ENCODE results near the gene PIK3R4.

PIK3R4 gene

GRCh38 chr3:130758624-130759369 lies 12.2 kb upstream of the PIK3R4 start:
- TF ChIP-seq, protein P1, sequence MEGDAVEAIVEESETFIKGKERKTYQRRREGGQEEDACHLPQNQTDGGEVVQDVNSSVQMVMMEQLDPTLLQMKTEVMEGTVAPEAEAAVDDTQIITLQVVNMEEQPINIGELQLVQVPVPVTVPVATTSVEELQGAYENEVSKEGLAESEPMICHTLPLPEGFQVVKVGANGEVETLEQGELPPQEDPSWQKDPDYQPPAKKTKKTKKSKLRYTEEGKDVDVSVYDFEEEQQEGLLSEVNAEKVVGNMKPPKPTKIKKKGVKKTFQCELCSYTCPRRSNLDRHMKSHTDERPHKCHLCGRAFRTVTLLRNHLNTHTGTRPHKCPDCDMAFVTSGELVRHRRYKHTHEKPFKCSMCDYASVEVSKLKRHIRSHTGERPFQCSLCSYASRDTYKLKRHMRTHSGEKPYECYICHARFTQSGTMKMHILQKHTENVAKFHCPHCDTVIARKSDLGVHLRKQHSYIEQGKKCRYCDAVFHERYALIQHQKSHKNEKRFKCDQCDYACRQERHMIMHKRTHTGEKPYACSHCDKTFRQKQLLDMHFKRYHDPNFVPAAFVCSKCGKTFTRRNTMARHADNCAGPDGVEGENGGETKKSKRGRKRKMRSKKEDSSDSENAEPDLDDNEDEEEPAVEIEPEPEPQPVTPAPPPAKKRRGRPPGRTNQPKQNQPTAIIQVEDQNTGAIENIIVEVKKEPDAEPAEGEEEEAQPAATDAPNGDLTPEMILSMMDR (IDR thresholded peaks at IDR 0.05), result no peak

- TF ChIP-seq, protein P1 (IDR thresholded peaks at IDR 0.05), result no peak
These were observed 11.1 kb upstream of the PIK3R4 start for GRCh38 chr3:130757611-130758150.

DNA sequence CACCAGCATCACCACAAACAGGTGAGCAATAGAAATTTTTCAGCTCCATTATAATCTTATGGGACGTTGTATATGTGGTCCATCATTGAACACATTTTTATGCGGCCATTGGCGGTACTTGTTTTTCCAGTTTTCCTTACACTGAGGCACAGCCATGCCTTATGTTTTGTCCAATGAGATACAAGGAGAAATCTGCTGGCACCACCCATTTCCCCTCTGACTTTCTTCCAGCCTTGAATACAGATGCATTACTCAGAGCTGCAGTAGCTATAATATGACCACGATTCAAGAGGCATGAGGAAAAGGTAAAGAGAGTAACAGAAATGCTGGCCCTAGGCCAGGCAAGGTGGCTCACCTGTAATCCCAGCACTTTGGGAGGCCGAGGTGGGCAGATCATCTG lies 9.0 kb upstream of the PIK3R4 start:
- TF ChIP-seq, protein P1 (IDR thresholded peaks at IDR 0.05), result no peak

DNA sequence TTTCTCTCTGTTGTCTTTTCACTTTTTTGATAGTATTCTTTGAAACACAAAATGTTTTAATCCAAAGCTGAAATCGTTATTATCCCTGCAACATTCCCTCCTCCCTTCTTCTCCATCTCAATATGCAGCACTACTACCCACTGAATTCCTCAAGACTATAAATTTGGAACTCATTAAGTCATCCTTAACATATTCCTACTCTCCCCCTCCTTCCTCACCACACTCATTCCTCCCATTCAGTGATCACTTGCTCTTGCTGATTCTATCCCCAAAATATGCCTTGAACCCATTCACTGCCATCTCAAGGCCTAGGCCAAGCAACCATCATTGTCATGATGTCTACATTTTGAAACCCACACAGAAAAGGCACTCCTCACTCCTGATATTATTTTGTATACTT lies 2.4 kb upstream of the PIK3R4 start:
- TF ChIP-seq, protein P1 (IDR thresholded peaks at IDR 0.05), result no peak

DNA sequence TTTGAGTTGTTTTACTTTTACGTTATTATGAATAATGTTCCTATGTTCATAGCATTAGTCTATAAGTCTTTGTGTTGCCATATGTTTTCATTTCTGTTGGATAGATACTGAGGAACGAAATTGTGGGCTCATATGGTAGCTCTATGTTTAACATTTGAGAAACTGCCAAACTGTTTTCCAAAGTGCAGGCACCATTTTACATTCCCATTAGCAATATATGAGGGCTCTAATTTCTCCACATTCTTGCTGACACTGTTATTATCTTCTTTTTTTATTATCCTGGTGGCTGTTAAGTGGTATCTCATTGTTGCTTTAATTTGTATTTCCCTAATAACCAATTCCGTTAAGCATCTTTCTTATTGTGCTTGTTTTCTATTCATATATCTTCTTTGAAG lies 1.8 kb upstream of the PIK3R4 start:
- TF ChIP-seq, protein P1 (IDR thresholded peaks at IDR 0.05), result no peak

- TF ChIP-seq, protein P1 (IDR thresholded peaks at IDR 0.05), result no peak
These were observed 3.3 kb downstream of the PIK3R4 start for GRCh38 chr3:130743354-130743753.

DNA sequence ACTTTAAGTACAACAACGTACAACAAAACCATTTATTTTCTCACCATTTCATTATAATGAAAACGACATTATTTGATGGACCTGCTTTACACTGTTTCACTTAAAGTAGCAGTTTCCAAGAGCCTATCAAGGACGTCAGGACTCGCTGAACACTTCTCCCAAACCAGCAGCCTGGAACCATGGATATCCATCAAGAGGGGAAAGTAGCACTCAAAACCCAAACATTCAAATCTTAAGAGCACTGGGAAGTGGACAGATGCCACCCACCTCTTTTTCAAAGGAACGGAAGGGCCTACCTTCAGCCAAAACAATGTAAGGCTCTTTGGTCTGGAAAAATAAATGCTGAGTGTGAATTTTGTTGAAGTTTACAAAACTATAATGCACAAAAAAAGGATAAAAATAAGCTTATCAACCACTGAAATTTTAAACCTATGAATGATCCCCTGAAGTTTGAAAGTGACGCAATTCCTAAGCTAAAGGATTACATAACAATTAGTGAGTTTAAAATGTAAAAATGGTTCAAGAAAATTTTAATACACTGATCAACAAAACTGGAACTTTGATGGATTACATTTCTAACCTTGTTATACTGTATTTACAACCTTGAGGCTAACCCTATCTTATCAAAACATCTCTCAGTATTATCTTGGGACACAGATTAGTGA lies 4.6 kb downstream of the PIK3R4 start:
- TF ChIP-seq, protein P1 (IDR thresholded peaks at IDR 0.05), result no peak

Measured in LNCAP (cell line).